ENCODE results near the gene UBAC2. TPM values are rescaled to one million over a fixed set of nuclear protein-coding genes. Genes with fewer than 3 reads are reported as not detected.
"Not testable (repeated sequence)": the region's sequence is repeated elsewhere in the genome, so short reads cannot be mapped to it uniquely, and the experiment has no call there.

UBAC2 gene
- total RNA-seq, 2 donors from 2014 or later = 52.4 to 55.6 TPM

DNA sequence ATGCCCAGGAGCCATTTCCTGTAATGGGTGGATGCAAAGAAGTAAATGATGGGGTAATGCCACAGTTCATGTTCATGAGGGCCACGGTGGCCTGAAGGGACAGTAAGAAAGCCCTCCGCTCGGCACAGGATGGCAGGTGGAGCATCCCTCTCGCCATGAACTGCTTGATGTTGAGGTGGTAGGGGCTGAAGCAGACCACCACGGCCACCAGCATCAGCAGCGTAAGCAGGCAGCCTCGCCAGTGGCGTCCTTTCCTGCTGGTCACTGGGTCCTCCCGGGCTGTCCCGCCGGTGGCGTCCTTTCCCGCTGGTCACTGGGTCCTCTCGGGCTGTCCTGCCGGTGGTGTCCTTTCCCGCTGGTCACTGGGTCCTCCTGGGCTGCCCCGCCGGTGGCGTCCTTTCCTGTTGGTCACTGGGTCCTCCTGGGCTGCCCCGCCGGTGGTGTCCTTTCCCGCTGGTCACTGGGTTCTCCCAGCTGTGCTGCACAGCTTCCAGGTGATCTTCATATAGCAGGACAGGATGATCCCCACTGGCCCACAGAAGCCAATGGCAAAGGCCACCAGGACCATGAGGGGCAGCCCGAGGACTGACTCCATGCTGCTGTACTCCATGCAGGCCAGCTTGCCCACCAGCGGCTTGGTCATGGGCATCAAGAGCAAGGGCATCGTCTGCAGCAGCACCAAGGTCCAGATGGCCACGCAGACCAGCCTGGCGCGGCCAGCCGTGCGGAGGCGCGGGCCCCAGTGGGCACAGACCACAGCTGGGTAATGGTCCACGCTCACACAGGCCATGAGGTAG is 207.4 kb downstream of the UBAC2 start:
- Mint-ChIP-seq H3K9me3 (peaks cover 6 to 8% of the 10 kb centered on the region in 2 donors), H3K27ac (no peak overlapping the region), H3K36me3 (peaks cover 20 to 55% of the 10 kb centered on the region in 2 donors)
- DNase-seq (ENCODE audit: low spot score in 2 of 2) (no peak), ATAC-seq (no peak)

GRCh38 chr13:99408703-99409000 is 208.0 kb downstream of the UBAC2 start:
- H3K27ac Mint-ChIP-seq = no peak overlapping the region
- no peak for ATAC-seq
- peaks cover 17 to 53% of the 10 kb centered on the region in 2 donors for H3K36me3 Mint-ChIP-seq
- H3K9me3 Mint-ChIP-seq = peaks cover 6 to 8% of the 10 kb centered on the region in 2 donors
- DNase-seq (ENCODE audit: low spot score in 2 of 2) = no peak

DNA sequence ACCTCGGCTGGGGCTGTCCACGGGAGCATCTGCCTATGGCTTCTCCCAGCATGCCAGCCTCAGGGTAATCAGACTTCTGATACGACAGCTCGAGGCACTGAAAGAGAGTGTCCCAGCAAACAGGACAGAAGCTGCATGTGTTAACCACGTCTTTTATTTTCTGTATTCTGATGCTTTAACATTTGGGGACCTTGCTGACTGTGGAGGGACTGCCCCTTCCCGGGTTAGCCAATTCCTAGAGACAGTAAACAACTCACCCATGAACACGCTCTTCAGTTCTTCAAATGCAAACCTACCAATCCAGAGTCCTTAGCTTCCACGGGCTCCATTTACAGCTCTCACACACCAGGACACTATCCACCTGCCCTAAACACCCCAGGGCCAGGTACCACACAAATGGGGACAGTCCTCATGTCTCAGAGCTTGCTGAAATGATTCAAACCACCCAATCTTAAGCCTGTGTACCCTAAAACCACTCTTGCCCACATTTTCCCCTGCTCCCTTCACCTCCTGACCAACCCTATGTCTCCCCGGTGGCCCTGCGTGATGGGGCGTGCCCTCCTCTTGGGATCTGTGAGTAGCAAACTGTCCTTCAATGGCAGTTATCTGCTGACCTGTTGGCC is 208.9 kb downstream of the UBAC2 start:
- ATAC-seq = peak in 1 of 2 donors; percentile 54
- not testable (repeated sequence) for H3K27ac Mint-ChIP-seq; H3K9me3 Mint-ChIP-seq; DNase-seq (ENCODE audit: low spot score in 2 of 2)
- H3K36me3 Mint-ChIP-seq = peaks cover 14 to 44% of the 10 kb centered on the region in 2 donors

- not testable (repeated sequence) for H3K9me3 Mint-ChIP-seq; H3K27ac Mint-ChIP-seq; DNase-seq (ENCODE audit: low spot score in 2 of 2)
- ATAC-seq = peak in 1 of 2 donors; percentile 4
- peaks cover 10 to 40% of the 10 kb centered on the region in 2 donors for H3K36me3 Mint-ChIP-seq
Measured at GRCh38 chr13:99410646-99411475, 210.2 kb downstream of the UBAC2 start.

DNA sequence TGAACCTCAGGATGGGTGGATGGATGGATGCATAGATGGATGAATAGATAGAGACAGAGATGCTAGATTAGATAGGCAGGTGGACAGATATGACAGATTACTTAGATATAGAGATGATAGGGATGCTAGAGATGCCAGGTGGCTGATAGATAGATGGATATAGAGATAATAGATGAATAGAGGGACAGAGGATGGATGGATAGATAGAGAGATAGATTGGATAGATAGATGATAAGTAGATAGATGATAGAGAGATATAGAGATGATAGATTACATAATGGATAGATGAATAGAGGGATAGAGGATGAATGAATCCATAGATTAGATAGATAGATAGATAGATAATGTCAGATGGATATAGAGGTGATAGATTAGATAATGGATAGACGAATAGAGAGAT is 212.2 kb downstream of the UBAC2 start:
- Mint-ChIP-seq H3K27ac (no peak overlapping the region), H3K9me3 (peaks cover 6 to 8% of the 10 kb centered on the region in 2 donors), H3K36me3 (peaks cover 0 to 37% of the 10 kb centered on the region in 2 donors)
- DNase-seq (ENCODE audit: low spot score in 2 of 2) (no peak), ATAC-seq (no peak)

DNA sequence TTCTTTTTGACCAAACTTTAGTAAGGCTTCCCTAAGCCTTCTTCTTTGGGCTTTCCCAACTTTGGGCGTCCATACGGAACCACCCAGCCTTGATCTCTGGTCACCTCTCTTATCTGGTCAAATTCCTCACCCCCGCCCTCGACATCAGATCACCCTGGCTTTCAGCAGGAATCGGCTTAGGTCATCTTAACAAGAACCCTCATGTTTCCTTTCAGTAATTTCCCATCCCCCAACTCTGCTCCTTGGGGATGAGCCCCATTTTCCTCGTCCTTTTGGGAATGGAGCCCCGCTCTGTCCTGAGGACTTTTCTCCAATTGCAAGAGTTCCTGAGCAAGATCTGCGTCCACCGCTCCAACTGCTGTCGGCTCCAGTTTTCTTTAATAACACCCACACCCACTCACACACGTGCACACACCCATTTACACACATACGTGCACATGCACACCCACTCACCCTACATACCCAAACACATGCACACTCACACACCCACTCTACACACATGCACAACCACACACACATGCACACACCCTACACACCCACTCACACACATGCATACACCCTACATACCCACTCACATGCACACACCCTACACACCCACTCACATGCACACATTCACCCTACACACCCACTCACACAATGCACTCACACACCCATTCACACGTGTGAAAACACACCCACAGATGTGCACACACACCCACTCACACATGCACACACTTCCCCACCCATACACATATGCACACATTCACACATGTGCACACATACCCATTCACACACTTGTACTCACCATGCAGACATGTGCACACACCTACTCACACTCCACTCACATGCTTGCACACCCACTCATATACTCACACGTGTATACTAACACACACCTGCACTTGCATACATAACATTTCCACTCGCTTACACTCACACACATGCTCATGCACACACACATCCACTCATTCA is 213.7 kb downstream of the UBAC2 start:
- ATAC-seq (no peak), DNase-seq (ENCODE audit: low spot score in 2 of 2) (peak in 1 of 2 donors; percentile 50)
- peaks cover 0 to 29% of the 10 kb centered on the region in 2 donors for H3K36me3 Mint-ChIP-seq
- H3K27ac Mint-ChIP-seq = no peak overlapping the region
- peaks cover 6 to 8% of the 10 kb centered on the region in 2 donors for H3K9me3 Mint-ChIP-seq

DNA sequence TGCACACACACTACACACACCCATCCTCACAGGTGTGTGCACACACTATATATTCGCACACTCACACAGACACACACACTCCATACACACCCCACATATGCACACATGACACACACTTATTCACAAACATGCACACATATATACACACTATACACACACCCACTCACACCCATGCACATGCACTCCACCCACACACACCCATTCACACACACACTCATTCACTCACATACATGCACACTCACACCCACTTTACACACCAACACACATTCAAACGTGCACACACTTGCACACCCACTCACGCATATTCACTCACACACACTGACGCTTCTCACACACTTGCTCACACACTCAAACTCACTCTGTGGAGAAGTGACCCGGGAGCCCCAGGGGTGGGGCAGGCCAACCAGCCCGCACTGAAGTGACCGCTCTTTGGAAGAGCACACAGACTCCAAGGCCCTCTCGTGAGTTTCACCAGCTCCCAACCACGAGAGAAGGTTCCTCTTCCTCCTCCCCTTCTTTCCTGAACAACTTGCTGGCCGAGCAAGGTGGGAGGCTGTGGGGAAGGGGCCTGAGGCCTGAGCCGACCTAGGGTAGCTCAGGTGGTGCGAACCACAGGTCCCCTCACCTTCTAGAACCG is 214.5 kb downstream of the UBAC2 start:
- H3K27ac Mint-ChIP-seq = no peak overlapping the region
- H3K9me3 Mint-ChIP-seq = peaks cover 6 to 8% of the 10 kb centered on the region in 2 donors
- DNase-seq (ENCODE audit: low spot score in 2 of 2) = no peak
- no peak for ATAC-seq
- H3K36me3 Mint-ChIP-seq = peaks cover 0 to 21% of the 10 kb centered on the region in 2 donors

DNA sequence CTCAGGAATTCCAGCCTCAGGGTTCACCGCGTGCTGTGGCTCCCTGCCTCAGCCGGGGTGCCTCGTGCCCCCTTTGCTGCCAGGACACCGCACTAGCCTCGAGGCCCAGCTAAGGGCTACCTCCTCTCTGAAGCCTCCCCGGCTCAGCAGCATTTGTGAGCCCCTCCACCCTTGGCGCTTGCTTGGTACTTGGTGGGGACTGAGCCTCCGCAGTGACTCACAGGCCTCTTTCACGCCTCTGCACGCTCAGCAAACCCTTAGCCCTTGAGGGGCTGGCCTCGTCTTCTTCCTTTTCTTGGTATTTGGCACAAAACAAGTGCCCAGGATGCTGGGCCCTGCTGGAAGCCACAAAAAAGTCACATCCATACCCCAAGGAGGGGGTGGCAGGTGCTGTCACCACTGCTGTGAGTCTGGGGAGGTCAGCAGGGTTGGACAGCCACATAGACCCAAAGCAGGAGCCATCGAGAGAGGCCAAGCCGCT is 215.2 kb downstream of the UBAC2 start:
- H3K9me3 Mint-ChIP-seq = peaks cover 6 to 8% of the 10 kb centered on the region in 2 donors
- H3K27ac Mint-ChIP-seq = peak overlapping the region in 1 of 2 donors; percentile 78
- peaks cover 0 to 15% of the 10 kb centered on the region in 2 donors for H3K36me3 Mint-ChIP-seq
- ATAC-seq (peak; percentile 59 to 60), DNase-seq (ENCODE audit: low spot score in 2 of 2) (peak; percentile 57 to 78)

GRCh38 chr13:99416411-99417121 is 215.9 kb downstream of the UBAC2 start:
- ATAC-seq = peak; percentile 9 to 55
- Mint-ChIP-seq H3K9me3 (peaks cover 6 to 8% of the 10 kb centered on the region in 2 donors), H3K36me3 (peaks cover 3 to 13% of the 10 kb centered on the region in 2 donors), H3K27ac (peak overlapping the region in 1 of 2 donors; percentile 85)
- peak; percentile 43 to 52 for DNase-seq (ENCODE audit: low spot score in 2 of 2)

DNA sequence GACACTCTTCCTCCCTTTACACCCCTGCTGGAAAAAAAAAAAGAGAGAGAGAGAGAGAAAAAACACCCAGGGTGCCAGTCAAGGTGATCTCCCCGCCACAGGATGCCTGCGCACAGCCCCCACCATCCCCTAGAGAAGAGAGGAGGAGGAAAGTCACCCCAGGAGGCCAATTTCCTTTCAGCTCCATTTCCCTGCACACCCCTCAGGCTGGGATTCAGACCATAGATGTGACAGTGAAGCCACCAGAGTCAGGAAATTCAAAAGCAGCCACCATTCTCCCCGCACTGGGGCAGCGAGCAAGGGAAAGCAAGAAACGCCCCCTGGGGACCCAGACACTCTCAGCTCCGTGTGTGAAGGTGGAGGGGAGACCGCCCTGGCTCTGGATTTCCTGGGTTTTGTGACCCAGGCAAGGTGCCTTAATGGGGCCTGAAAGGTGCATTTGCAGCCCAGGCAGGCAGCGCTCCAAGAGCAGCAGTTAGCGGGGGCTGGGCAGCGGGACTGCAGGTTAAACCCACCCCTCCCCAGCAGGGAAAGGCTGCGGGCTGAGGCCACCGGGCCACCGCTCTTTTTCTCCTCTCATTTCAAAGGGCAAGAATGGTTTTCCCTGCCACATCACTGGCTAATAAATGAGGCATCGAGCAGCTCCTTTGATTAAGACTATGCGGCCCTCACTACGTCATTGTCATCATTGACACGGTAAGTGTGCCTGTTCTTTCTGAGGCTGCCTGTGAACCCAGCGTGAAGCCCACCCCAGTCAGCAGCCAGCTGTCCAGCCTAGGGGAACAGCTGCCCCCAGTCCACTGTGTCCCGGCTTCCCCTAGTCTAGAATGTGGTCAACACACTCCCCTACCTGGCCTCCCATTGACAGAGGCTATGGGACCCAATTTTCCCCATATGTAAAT is 216.8 kb downstream of the UBAC2 start:
- peak in 1 of 2 donors; percentile 61 for DNase-seq (ENCODE audit: low spot score in 2 of 2)
- peaks cover 5 to 8% of the 10 kb centered on the region in 2 donors for H3K36me3 Mint-ChIP-seq
- peak overlapping the region in 1 of 2 donors; percentile 85 for H3K27ac Mint-ChIP-seq
- no peaks in the 10 kb centered on the region for H3K9me3 Mint-ChIP-seq
- no peak for ATAC-seq

DNA sequence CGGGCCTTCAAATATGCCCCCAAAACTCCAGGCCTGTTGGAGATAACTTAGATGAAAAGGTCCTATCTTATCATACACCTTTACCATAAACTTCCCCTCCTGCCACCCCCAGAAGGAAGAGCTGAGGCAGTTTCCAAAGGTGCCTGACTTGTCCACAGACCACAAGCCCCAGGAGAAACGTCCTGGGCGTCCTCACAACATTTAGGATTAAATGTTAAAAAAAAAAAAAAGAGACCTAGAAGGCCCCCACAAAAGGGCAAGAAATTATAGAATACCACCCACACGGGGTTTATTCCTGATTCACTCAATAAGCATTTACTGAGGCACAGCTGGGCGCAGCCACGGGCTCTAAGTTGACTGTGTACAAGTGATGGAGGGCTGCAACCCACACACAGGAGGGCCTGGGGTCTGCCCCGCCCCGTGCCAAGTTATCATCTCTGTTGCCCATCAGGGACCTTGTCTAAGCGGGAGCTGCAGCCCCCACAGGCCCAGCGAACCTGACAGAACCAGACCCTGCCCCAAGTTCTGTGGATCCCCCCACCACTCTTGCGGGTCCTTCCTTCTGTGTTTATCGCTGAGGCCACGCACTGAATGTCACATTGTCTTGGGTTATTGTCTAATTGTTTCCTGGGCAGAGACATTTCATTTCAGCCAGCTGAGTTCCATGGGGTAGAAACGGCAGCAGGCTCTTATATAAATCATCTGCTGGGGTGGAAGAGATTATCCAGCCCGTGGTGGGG is 217.6 kb downstream of the UBAC2 start:
- Mint-ChIP-seq H3K9me3 (no peaks in the 10 kb centered on the region), H3K36me3 (peaks cover 5 to 7% of the 10 kb centered on the region in 2 donors), H3K27ac (peak overlapping the region in 1 of 2 donors; percentile 34)
- ATAC-seq (no peak), DNase-seq (ENCODE audit: low spot score in 2 of 2) (peak in 1 of 2 donors; percentile 55)

DNA sequence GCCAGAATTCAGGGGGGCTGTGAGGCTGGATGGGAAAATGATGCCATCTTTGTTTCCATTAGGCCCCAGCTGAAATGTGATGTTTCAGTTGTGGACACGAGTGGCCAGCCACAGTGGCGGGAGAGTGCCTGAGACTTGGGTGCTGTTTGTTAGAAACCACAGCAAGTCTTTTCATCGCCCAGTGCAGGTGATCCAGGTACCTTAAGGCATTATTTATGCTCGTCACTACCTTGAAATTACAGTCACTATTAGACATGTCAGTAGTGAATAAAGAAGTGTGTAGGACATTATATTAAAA is 218.1 kb downstream of the UBAC2 start:
- DNase-seq (ENCODE audit: low spot score in 2 of 2) = no peak
- Mint-ChIP-seq H3K9me3 (peaks cover 0 to under 1% of the 10 kb centered on the region in 2 donors), H3K36me3 (peaks cover 5 to 7% of the 10 kb centered on the region in 2 donors), H3K27ac (no peak overlapping the region)
- no peak for ATAC-seq

DNA sequence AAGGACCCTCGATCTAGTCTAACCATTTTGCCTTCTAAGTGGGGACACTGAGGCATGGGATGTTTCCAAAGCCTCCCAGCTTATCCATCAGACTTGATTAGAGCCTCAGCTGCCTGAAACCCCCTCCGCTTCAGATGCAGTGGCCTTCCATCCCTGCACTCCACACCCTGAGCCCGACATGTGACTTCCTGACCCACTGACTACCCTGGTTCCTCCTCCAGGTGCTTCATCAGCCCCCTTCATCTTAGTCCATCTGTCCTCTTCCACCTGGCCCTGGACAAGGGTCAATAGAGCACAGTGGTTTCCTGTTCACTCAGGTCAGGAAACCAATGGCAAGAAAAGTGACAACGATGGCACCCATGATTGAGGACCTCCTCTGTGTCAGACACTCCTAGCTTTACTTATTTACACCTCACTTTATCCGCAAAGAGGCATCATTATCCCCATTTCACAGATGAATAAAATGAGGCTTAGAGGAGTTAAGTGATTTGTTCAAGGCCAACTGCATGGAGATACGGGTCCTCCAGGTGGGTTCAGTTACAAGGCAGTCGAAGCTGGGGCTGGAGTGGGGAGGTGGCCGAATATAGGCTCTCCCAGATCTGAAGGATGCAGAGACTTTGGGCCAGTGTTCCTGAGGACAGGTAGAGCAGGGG is 219.1 kb downstream of the UBAC2 start:
- H3K27ac Mint-ChIP-seq = peak overlapping the region in 1 of 2 donors; percentile 89
- ATAC-seq (no peak), DNase-seq (ENCODE audit: low spot score in 2 of 2) (no peak)
- peaks cover 7 to 9% of the 10 kb centered on the region in 2 donors for H3K36me3 Mint-ChIP-seq
- H3K9me3 Mint-ChIP-seq = peaks cover 0 to 5% of the 10 kb centered on the region in 2 donors
